ENCODE measurements around the gene NTRK3.

The NTRK3 gene

GRCh38 chr15:87949151-87949574 lies 307.4 kb downstream of the NTRK3 start:
- no peak overlapping the region for H3K27ac ChIP-seq (ENCODE audit: insufficient read depth, low read depth, low read length, poor library complexity, severe bottlenecking)
- H3K9me3 ChIP-seq (ENCODE audit: control insufficient read depth, low read length): no peaks in the 10 kb centered on the region
- H3K27me3 ChIP-seq (ENCODE audit: control insufficient read depth, insufficient read depth, low read length, poor library complexity, severe bottlenecking): peaks cover under 1% of the 10 kb centered on the region
- WGBS, 2 experiments: 91 to 95% methylated on average over 7 of the region's 7 CpGs
- no peaks in the 10 kb centered on the region for H3K36me3 ChIP-seq (ENCODE audit: control insufficient read depth, insufficient read depth, low read length)
- no peak overlapping the region for H3K4me3 ChIP-seq (ENCODE audit: insufficient read depth, low read depth, low read length)
- H3K4me1 ChIP-seq (ENCODE audit: control insufficient read depth, insufficient read depth, low read length): peaks cover 9% of the 10 kb centered on the region

GRCh38 chr15:87947560-87947959 lies 309.0 kb downstream of the NTRK3 start:
- Histone ChIP-seq H3K9me3 (ENCODE audit: control insufficient read depth, low read length) (no peaks in the 10 kb centered on the region), H3K27me3 (ENCODE audit: control insufficient read depth, insufficient read depth, low read length, poor library complexity, severe bottlenecking) (peaks cover 3% of the 10 kb centered on the region), H3K27ac (ENCODE audit: insufficient read depth, low read depth, low read length, poor library complexity, severe bottlenecking) (no peak overlapping the region), H3K4me3 (ENCODE audit: insufficient read depth, low read depth, low read length) (no peak overlapping the region), H3K4me1 (ENCODE audit: control insufficient read depth, insufficient read depth, low read length) (peaks cover 9% of the 10 kb centered on the region), H3K36me3 (ENCODE audit: control insufficient read depth, insufficient read depth, low read length) (no peaks in the 10 kb centered on the region)
- WGBS, 2 experiments: 66 to 72% methylated on average over 2 of the region's 3 CpGs

GRCh38 chr15:87945246-87945645 lies 311.3 kb downstream of the NTRK3 start:
- Histone ChIP-seq H3K9me3 (ENCODE audit: control insufficient read depth, low read length) (no peaks in the 10 kb centered on the region), H3K27ac (ENCODE audit: insufficient read depth, low read depth, low read length, poor library complexity, severe bottlenecking) (no peak overlapping the region), H3K4me1 (ENCODE audit: control insufficient read depth, insufficient read depth, low read length) (peaks cover 9% of the 10 kb centered on the region), H3K4me3 (ENCODE audit: insufficient read depth, low read depth, low read length) (no peak overlapping the region), H3K36me3 (ENCODE audit: control insufficient read depth, insufficient read depth, low read length) (no peaks in the 10 kb centered on the region), H3K27me3 (ENCODE audit: control insufficient read depth, insufficient read depth, low read length, poor library complexity, severe bottlenecking) (peaks cover 3% of the 10 kb centered on the region)
- 92 to 93% methylated on average over 3 of the region's 3 CpGs for WGBS, 2 experiments

- no peak overlapping the region for H3K4me3 ChIP-seq (ENCODE audit: insufficient read depth, low read depth, low read length)
- no peaks in the 10 kb centered on the region for H3K9me3 ChIP-seq (ENCODE audit: control insufficient read depth, low read length)
- no peaks in the 10 kb centered on the region for H3K36me3 ChIP-seq (ENCODE audit: control insufficient read depth, insufficient read depth, low read length)
- H3K4me1 ChIP-seq (ENCODE audit: control insufficient read depth, insufficient read depth, low read length): peaks cover 9% of the 10 kb centered on the region
- H3K27me3 ChIP-seq (ENCODE audit: control insufficient read depth, insufficient read depth, low read length, poor library complexity, severe bottlenecking): peaks cover 3% of the 10 kb centered on the region
- 79 to 82% methylated on average over 7 of the region's 7 CpGs for WGBS, 2 experiments
- no peak overlapping the region for H3K27ac ChIP-seq (ENCODE audit: insufficient read depth, low read depth, low read length, poor library complexity, severe bottlenecking)
Observed at GRCh38 chr15:87944691-87945090, 311.8 kb downstream of the NTRK3 start.

GRCh38 chr15:87944050-87944449 lies 312.5 kb downstream of the NTRK3 start:
- H3K9me3 ChIP-seq (ENCODE audit: control insufficient read depth, low read length): no peaks in the 10 kb centered on the region
- no peaks in the 10 kb centered on the region for H3K36me3 ChIP-seq (ENCODE audit: control insufficient read depth, insufficient read depth, low read length)
- H3K27me3 ChIP-seq (ENCODE audit: control insufficient read depth, insufficient read depth, low read length, poor library complexity, severe bottlenecking): peaks cover 3% of the 10 kb centered on the region
- no peak overlapping the region for H3K4me3 ChIP-seq (ENCODE audit: insufficient read depth, low read depth, low read length)
- 91 to 94% methylated on average over 3 of the region's 3 CpGs for WGBS, 2 experiments
- no peak overlapping the region for H3K27ac ChIP-seq (ENCODE audit: insufficient read depth, low read depth, low read length, poor library complexity, severe bottlenecking)
- H3K4me1 ChIP-seq (ENCODE audit: control insufficient read depth, insufficient read depth, low read length): peaks cover 9% of the 10 kb centered on the region

GRCh38 chr15:87943626-87944025 lies 312.9 kb downstream of the NTRK3 start:
- Histone ChIP-seq H3K36me3 (ENCODE audit: control insufficient read depth, insufficient read depth, low read length) (no peaks in the 10 kb centered on the region), H3K4me3 (ENCODE audit: insufficient read depth, low read depth, low read length) (no peak overlapping the region), H3K9me3 (ENCODE audit: control insufficient read depth, low read length) (no peaks in the 10 kb centered on the region), H3K27ac (ENCODE audit: insufficient read depth, low read depth, low read length, poor library complexity, severe bottlenecking) (no peak overlapping the region), H3K4me1 (ENCODE audit: control insufficient read depth, insufficient read depth, low read length) (peaks cover 9% of the 10 kb centered on the region), H3K27me3 (ENCODE audit: control insufficient read depth, insufficient read depth, low read length, poor library complexity, severe bottlenecking) (peaks cover 3% of the 10 kb centered on the region)
- 94% methylated on average over 3 of the region's 3 CpGs for WGBS, 2 experiments

GRCh38 chr15:87942316-87942715 lies 314.2 kb downstream of the NTRK3 start:
- peaks cover 3% of the 10 kb centered on the region for H3K27me3 ChIP-seq (ENCODE audit: control insufficient read depth, insufficient read depth, low read length, poor library complexity, severe bottlenecking)
- WGBS, 2 experiments: 94 to 95% methylated on average over 6 of the region's 6 CpGs

GRCh38 chr15:87941606-87942005 lies 314.9 kb downstream of the NTRK3 start:
- H3K36me3 ChIP-seq (ENCODE audit: control insufficient read depth, insufficient read depth, low read length): no peaks in the 10 kb centered on the region
- no peak overlapping the region for H3K4me3 ChIP-seq (ENCODE audit: insufficient read depth, low read depth, low read length)
- H3K27me3 ChIP-seq (ENCODE audit: control insufficient read depth, insufficient read depth, low read length, poor library complexity, severe bottlenecking): peaks cover 3% of the 10 kb centered on the region
- no peak overlapping the region for H3K27ac ChIP-seq (ENCODE audit: insufficient read depth, low read depth, low read length, poor library complexity, severe bottlenecking)
- no peaks in the 10 kb centered on the region for H3K9me3 ChIP-seq (ENCODE audit: control insufficient read depth, low read length)
- WGBS, 2 experiments: 79 to 88% methylated on average over 5 of the region's 5 CpGs
- H3K4me1 ChIP-seq (ENCODE audit: control insufficient read depth, insufficient read depth, low read length): peaks cover 9% of the 10 kb centered on the region

More at GRCh38 chr15:87942316-87942715, 314.2 kb downstream of the NTRK3 start:
- Histone ChIP-seq H3K4me1 (ENCODE audit: control insufficient read depth, insufficient read depth, low read length) (peaks cover 9% of the 10 kb centered on the region), H3K9me3 (ENCODE audit: control insufficient read depth, low read length) (no peaks in the 10 kb centered on the region), H3K27ac (ENCODE audit: insufficient read depth, low read depth, low read length, poor library complexity, severe bottlenecking) (no peak overlapping the region), H3K36me3 (ENCODE audit: control insufficient read depth, insufficient read depth, low read length) (no peaks in the 10 kb centered on the region), H3K4me3 (ENCODE audit: insufficient read depth, low read depth, low read length) (no peak overlapping the region)

GRCh38 chr15:87940768-87941167 lies 315.8 kb downstream of the NTRK3 start:
- no peaks in the 10 kb centered on the region for H3K36me3 ChIP-seq (ENCODE audit: control insufficient read depth, insufficient read depth, low read length)
- 93 to 97% methylated on average over 2 of the region's 2 CpGs for WGBS, 2 experiments
- no peak overlapping the region for H3K4me3 ChIP-seq (ENCODE audit: insufficient read depth, low read depth, low read length)
- H3K4me1 ChIP-seq (ENCODE audit: control insufficient read depth, insufficient read depth, low read length): peaks cover 9% of the 10 kb centered on the region
- H3K9me3 ChIP-seq (ENCODE audit: control insufficient read depth, low read length): no peaks in the 10 kb centered on the region
- peaks cover 3% of the 10 kb centered on the region for H3K27me3 ChIP-seq (ENCODE audit: control insufficient read depth, insufficient read depth, low read length, poor library complexity, severe bottlenecking)
- no peak overlapping the region for H3K27ac ChIP-seq (ENCODE audit: insufficient read depth, low read depth, low read length, poor library complexity, severe bottlenecking)

GRCh38 chr15:87939848-87940457 lies 316.6 kb downstream of the NTRK3 start:
- Histone ChIP-seq H3K27me3 (ENCODE audit: control insufficient read depth, insufficient read depth, low read length, poor library complexity, severe bottlenecking) (peaks cover 3% of the 10 kb centered on the region), H3K4me1 (ENCODE audit: control insufficient read depth, insufficient read depth, low read length) (peaks cover 7% of the 10 kb centered on the region), H3K36me3 (ENCODE audit: control insufficient read depth, insufficient read depth, low read length) (no peaks in the 10 kb centered on the region), H3K27ac (ENCODE audit: insufficient read depth, low read depth, low read length, poor library complexity, severe bottlenecking) (no peak overlapping the region), H3K9me3 (ENCODE audit: control insufficient read depth, low read length) (no peaks in the 10 kb centered on the region), H3K4me3 (ENCODE audit: insufficient read depth, low read depth, low read length) (no peak overlapping the region)
- 73 to 75% methylated on average over 2 of the region's 2 CpGs for WGBS, 2 experiments
